NB4 (cell line): ENCODE measurements around the gene OPN1MW.
"Not testable (repeated sequence)": the region's sequence is repeated elsewhere in the genome, so short reads cannot be mapped to it uniquely, and the experiment has no call there.

Experiments used
- DNase-seq: peaks from one replicate; pipeline ENCODE4 v3.0.0; 2010; ENCODE audit warnings: low read depth
- H3K4me3 ChIP-seq: one replicate; pipeline ENCODE4 v1.5.1; 2011; ENCODE audit warnings: mild to moderate bottlenecking, low read depth, low read length, moderate library complexity

Gene OPN1MW

GRCh38 chrX:154211057-154211456 lies 28.7 kb downstream of the OPN1MW start:
- not testable (repeated sequence) for DNase-seq, H3K4me3 ChIP-seq

- not testable (repeated sequence) for H3K4me3 ChIP-seq, DNase-seq
These were observed 29.1 kb downstream of the OPN1MW start for GRCh38 chrX:154211499-154211898.

- DNase-seq, H3K4me3 ChIP-seq: not testable (repeated sequence)
These were observed 37.1 kb downstream of the OPN1MW start, which contains the start of gene OPN1MW2 for GRCh38 chrX:154219456-154219855. OPN1MW2 (plus strand) TSS chrX:154219756; CDS start chrX:154219816, 60 bp downstream.

GRCh38 chrX:154225292-154225691 lies 42.9 kb downstream of the OPN1MW start:
- not testable (repeated sequence) for H3K4me3 ChIP-seq, DNase-seq

GRCh38 chrX:154226706-154227105 lies 44.3 kb downstream of the OPN1MW start:
- DNase-seq, H3K4me3 ChIP-seq: not testable (repeated sequence)

GRCh38 chrX:154231443-154231842 lies 49.0 kb downstream of the OPN1MW start:
- H3K4me3 ChIP-seq, DNase-seq: not testable (repeated sequence)

GRCh38 chrX:154233620-154234019 lies 51.2 kb downstream of the OPN1MW start:
- DNase-seq, H3K4me3 ChIP-seq: not testable (repeated sequence)

- not testable (repeated sequence) for DNase-seq, H3K4me3 ChIP-seq
These were observed 56.7 kb downstream of the OPN1MW start for GRCh38 chrX:154238939-154239559.

GRCh38 chrX:154239982-154240503 lies 57.6 kb downstream of the OPN1MW start:
- DNase-seq, H3K4me3 ChIP-seq: not testable (repeated sequence)
